ENCODE results near the gene ALPP.

GRCh38 chr2:232389327-232389726 is 10.8 kb downstream of the ALPP start:
- no peak for TF ChIP-seq SPI1 (IDR thresholded peaks at IDR 0.05; ENCODE audit: low read depth, low read length)
- TF ChIP-seq TAF1 (IDR thresholded peaks at IDR 0.05; ENCODE audit: low read depth, low read length) = no peak
- no peak for TF ChIP-seq POLR2AphosphoS5 (IDR thresholded peaks at IDR 0.05; ENCODE audit: low read depth, low read length)
- no peak for TF ChIP-seq POLR2A (IDR thresholded peaks at IDR 0.05; ENCODE audit: low read depth, low read length)

All from GM12891 (cell line).